ENCODE measurements around the gene SNX25.
A peak's percentile ranks its signal among the peaks of the same experiment; 100 is the strongest.

Gene SNX25

DNA sequence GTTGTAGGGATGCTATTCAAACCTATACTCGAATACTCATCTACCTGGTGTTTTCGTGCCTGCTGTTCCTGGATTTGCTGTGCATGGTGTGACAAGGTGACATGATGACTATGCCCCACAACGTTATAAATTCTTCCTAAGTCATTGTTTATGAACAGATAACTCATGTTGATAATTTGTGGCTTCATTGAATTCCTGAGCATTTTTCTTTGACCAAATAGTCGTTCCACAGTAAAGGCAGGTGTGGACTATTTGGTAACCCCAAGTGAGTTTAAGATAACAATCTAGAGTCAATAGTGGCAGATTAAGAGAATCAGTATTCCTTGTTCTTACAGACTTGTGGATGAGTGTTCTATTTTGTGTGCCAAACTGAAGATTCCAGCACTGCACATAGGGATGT lies 59.9 kb downstream of the SNX25 start:
- DNase-seq, result no peak

- no peak for DNase-seq
Observed at GRCh38 chr4:185270037-185270436, 60.6 kb downstream of the SNX25 start.

DNA sequence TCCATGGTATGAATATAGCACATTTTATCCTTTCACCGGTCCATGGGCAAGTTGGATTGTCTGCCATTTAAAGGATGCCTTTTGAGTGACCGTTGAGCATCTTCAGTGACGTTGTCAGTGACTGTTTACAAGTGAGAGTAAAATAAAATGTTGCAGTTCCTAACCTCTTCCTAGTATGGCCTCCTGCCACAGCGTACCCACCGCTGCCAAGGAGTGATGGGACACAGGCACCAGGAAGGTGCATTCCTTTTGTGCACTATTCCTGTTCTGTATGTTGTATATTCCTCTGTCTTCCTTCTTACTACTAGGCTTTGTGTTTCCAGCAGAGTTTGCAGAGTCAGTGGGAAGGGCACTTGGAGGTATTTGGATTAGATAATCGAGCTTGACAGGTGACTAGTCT lies 61.5 kb downstream of the SNX25 start:
- DNase-seq, result no peak

DNA sequence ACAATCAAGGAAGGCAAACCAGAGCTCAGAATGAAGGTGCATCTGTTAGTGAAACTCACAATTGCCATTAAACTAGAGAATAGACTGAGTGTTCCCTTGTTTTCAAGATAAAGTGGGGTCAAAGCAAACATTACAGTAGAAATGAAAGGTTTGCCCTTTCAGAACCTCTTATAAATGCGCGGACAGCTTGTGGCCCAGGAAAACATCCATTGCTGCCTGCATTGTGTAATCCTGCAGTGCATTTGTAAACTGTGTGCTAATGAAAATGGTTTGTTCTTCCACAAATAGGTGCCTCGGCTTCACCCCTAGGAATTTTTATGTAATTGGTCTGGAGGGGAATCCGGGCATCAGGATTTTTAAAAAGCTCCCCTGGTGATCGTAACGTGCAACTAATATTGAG lies 62.8 kb downstream of the SNX25 start:
- no peak for DNase-seq

DNA sequence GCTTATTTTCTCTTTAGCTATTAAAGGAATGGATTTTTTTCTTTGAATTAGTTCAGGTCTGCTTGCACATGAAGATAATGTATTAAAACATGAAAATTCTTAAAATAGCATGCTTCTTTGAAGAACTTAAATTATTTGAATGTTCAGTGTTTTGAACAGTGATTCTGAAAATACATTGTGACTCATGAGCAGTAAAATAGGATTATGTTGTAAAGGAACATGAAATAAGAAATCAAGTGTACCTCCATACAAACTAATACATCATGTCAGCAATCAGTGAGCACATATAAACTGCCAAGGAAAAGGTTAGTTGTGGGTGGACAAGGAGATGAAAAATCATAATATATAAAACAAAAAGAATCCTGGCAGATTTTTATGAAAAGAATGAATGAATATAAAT lies 66.1 kb downstream of the SNX25 start:
- DNase-seq, result no peak

DNA sequence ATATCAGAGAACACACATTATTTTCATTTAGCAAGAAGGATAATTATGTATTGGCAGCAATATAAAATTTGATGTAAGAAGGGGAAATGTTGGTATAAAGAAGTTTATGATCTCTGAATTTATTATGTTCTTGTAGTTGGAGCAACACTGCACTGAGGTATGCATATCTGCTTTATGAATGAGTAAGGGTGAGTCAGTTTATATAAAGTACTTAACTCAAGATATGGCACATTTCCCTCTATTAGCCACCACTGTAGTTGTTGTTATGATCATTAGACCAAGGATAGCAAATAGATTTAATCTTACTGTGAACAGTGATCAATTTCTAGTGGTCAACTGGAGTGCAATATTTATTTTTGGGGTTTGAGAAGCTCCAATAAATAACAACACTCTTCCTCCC lies 66.6 kb downstream of the SNX25 start:
- no peak for DNase-seq

- DNase-seq, result no peak
Observed at GRCh38 chr4:185278716-185279115, 69.3 kb downstream of the SNX25 start.

DNA sequence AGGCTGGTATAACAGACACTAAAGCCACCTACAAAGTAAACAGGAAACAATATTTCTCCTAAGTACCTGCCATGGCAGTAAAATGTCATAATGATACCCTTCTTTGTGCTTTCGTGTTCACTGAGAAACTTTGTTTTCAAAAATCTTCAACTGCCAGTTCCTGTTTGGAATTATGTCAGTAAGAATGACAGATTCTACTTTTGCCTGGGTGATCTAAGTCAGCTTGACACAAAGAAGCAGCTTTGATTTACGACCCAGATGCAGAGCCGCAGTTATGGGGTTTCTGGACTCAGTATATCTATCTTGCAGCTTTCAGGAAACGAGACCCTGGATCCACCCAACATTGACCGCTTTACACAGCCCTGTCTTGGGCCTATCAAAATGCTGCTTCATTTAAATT lies 71.2 kb downstream of the SNX25 start:
- no peak for DNase-seq

DNA sequence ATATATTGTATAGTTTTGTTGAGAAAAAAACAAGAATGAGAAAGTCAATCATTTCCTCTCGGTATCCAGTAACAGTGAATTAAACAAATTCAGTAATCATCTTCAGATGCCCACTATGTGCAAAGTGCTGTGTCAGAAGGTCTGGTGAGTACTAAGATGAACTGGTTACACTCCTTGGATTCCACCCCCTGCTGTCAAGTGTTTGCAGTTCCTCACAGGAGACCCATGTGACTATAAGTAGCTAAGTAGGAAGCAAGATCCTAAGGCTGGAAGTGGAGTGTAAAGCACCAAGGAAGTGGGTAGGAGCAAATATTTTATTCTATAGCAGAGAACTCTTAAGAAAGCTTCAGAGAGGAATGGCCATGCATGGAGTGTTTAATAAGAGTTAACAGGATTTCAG lies 73.6 kb downstream of the SNX25 start:
- no peak for DNase-seq

DNA sequence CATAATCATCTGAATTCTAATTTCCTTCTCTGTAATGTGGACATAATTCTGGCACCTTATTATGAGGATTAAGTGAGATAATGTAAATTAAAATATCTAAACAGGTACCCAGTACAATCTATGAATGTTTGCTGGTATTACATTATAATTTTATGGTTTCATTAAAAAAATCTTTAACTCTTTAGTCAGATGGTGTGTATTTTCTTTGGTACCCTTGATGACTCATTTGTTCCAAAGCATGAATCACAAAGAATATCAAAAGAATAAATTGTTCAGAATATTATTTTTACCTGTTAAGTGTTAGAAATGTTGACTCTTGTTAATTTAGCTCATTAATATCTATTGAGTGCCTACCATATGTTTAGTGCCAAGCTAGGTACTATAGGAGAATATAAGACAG lies 74.3 kb downstream of the SNX25 start:
- DNase-seq, result no peak

DNA sequence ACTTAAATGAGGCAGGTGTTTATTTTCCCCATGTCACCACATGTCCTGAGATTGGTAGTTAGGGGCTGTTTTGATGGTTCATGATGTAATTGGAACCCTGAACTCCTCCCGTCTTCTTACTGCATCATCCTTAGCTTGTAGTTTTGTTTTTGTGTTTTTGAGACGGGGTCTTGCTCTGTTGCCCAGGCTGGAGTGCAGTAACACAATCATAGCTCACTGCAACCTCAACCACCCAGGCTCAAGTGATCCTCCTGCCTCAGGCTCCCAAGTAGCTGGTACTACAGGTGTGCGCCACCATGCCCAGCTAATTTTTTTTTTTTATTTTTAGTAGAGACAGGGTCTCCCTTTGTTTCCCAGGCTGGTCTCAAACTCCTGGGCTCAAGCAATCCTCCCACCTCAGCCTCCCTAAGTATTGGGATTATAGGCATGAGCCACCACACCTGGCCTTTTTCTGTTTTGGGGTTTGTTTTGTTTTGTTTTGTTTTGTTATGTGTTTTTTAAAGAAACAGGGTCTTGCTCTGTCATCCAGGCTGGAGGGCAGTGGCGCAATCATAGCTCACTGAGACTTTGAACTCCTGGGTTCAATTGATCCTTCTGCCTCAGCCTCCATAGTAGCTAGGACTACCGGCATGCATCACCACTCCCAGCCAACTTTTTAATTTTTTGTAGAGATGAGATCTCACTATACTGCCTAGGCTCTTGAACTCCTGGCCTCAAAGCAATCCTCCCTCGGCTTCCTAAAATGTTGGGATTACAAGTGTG lies 76.4 kb downstream of the SNX25 start:
- DNase-seq, result no peak

DNA sequence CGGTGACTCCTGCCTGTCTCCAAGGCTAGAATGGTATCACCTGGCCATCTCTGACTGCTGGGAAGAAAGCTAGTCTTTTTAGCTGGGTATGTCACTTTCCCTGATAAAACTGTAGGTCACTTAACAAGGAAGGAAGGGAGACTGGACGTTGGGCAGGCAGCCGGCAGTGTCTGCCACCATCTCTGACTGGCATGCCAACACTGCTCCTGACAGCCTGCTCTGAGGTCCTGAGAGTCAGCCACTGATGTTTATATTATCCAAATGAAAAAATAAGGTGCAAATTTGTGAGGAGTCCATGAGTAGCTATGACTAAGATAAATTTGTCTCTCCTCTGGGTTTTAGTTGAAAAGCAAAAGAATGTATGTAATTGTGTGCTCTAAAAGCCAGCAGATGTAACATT lies 77.2 kb downstream of the SNX25 start:
- no peak for DNase-seq

- no peak for DNase-seq
Observed at GRCh38 chr4:185287031-185287430, 77.6 kb downstream of the SNX25 start.

DNA sequence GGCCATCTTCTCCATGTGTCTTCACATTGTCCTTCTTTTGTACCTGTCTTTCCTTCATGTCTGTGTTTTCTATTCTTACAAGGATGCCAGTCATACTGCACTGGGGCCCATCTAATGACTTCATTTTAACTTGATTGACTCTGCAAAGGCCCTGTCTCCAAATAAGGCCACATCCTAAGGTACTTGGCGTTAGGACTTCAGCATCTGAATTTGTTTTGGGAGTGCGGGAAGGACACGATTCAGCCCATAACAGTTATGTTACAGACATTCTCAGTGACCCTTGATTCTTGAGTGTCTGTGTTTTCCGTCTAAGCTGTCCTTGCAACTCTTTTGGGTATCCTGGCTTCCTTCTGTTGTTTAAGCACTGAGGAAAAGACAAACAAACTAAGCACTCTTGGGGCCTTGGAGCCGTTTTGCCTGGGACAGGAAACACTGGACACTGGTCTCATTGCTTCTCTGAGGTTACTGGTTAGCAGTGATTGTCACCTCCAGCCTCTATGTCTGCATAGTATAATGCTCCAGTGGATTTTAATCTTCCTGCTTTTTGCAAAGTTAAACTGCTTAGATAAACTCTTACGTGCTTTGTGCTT lies 80.7 kb downstream of the SNX25 start:
- DNase-seq, result no peak

DNA sequence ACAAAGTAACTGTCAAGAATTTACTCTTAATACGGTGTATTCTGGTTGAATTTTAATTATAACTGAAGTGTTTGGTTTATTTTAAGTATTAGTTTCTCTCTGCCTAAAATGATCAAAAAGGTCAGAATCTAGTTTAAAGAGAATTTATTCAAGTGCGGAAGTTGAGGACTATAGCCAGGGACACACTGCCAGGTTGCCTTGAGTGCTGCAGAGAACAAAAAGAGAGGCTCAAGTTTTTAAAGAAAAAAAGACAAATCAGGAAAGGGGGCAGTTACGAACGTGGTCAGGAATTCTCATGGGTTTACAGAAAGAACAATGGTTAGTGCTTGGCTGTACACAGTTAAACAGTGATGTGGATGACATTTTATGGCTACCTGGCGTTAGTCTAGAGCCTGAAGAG lies 81.3 kb downstream of the SNX25 start:
- no peak for DNase-seq

DNA sequence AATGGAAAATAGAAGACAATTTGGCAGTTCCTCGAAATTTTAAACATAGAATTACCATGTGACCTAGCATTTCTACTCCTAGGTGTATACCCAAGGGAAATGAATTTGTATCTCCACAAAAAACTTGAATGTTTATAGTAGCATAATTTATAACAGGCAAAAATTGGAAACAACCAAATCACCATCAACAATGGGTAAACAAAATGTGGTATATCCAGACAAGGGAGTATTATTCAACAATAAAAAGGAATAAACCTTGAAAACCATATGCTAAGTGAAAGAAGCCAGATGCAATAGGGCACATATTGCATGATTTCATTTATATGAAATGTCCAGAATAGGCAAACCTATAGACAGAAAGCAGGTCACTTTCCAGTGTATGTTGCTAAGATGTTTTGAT lies 83.8 kb downstream of the SNX25 start:
- no peak for DNase-seq

- DNase-seq, result no peak
Observed at GRCh38 chr4:185296665-185297460, 87.5 kb downstream of the SNX25 start.

- peak; percentile 31 for DNase-seq
Observed at GRCh38 chr4:185298728-185299430, 89.5 kb downstream of the SNX25 start.

DNA sequence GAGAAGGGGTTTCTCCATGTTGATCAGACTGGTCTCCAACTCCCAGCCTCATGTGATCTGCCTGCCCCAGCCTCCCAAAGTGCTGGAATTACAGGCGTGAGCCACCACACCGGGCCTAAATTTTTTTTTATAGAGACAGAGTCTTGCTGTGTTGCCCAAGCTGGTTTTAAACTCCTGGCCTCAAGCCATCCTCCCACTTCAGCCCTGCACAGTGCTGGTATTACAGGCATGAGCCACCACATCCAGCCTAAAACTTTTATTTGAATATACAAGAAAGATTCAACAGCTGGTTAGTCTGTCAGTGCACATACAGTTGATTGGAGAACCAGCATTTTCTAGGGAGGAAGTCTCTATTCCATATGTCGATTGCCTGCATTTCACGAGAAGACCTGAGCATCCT lies 95.1 kb downstream of the SNX25 start:
- no peak for DNase-seq

DNA sequence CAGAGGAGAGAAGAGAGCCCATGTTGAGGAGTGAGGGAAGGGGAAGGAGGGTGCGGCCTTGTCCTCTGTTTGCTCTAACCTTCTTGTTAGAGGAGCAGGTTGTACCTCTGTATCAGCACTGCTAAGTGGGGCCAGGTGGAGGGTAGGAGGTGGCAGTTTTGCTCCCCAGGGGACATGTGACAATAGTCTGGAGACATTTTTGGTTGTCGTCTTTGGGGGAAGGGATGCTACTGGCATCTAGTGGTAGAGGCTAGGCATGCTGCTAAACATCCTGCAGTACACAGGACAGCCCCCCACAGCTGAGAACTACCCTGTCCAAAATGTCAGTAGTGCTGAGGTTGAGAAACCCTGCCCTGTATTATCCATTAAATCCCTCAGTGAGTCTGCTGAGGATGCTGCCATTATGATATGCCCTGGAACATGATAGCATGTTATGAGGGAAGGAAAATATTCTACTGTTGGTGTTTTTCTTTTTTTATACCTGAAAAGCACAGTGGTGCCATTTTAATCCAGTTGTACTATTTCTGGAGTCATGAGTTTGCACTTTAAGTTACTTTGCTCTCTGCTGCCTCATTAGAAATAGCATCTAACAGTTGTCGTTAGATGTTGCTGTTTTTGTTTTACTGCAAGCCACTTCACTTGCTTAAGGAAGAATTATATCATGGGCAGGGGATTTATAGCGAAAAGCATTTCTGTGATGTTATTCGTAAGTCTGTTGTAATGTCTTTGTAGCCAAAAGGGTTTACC lies 95.7 kb downstream of the SNX25 start:
- DNase-seq, result no peak

GRCh38 chr4:185305979-185306442 lies 96.6 kb downstream of the SNX25 start:
- DNase-seq, result no peak

GRCh38 chr4:185307136-185307950 lies 97.9 kb downstream of the SNX25 start:
- no peak for DNase-seq

Data from NCI-H187 treated with DMSO at 0.1 percent for 48 hours (cell line).